Kidney (tissue), 14 donors: Measurements from ENCODE around the gene MT4. TPM values are rescaled to one million over a fixed set of nuclear protein-coding genes. Genes with fewer than 3 reads are reported as not detected.

Experiments
- DNase-seq, 5 donors: peaks; one replicate each; pipeline ENCODE4 v3.0.0-alpha.2; 2013 to 2020
- FAIRE-seq: peaks from 2 replicates; lab custom pipeline; 2012; peaks lifted over from hg19 to GRCh38; lab: Jason Lieb, UNC
- H3K27ac ChIP-seq, 2 donors: one replicate each; pipeline ENCODE4 v1.7.0; 2013; ENCODE audit warnings: low read depth in 2 of 2, low read length in 2 of 2, inconsistent platforms in 1 of 2
- H3K27me3 ChIP-seq: one replicate; pipeline ENCODE4 v1.7.1; 2013; ENCODE audit warnings: low read length, inconsistent platforms; ENCODE audit not compliant: control insufficient read depth, insufficient read depth
- H3K36me3 ChIP-seq, 3 donors: one replicate each; pipeline versions ENCODE4 v1.7.0 to v1.7.1; 2013; ENCODE audit warnings: low read length in 3 of 3, control low read depth in 1 of 3, inconsistent platforms in 1 of 3; ENCODE audit not compliant: insufficient read depth in 3 of 3, control insufficient read depth in 2 of 3
- H3K4me1 ChIP-seq, 3 donors: one replicate each; pipeline versions ENCODE4 v1.7.0 to v1.7.1; 2013; ENCODE audit warnings: low read length in 3 of 3, inconsistent platforms in 1 of 3, low read depth in 1 of 3; ENCODE audit not compliant: control insufficient read depth in 2 of 3, insufficient read depth in 2 of 3
- H3K4me3 ChIP-seq, 3 donors: one replicate each; pipeline versions ENCODE4 v1.7.0 to v1.8.1; 2013; ENCODE audit warnings: low read length in 3 of 3, control low read depth in 1 of 3, inconsistent platforms in 1 of 3
- H3K9ac ChIP-seq, 3 donors: one replicate each; pipeline versions ENCODE4 v1.7.0 to v1.7.1; 2013; ENCODE audit warnings: low read length in 3 of 3, control low read depth in 1 of 3, inconsistent platforms in 1 of 3
- H3K9me3 ChIP-seq, 3 donors: one replicate each; pipeline versions ENCODE4 v1.7.0 to v1.7.1; 2013; ENCODE audit warnings: low read length in 3 of 3, control low read depth in 1 of 3, inconsistent platforms in 1 of 3; ENCODE audit not compliant: control insufficient read depth in 2 of 3, insufficient read depth in 1 of 3
- CTCF ChIP-seq: IDR thresholded peaks from 3 replicates; pipeline ENCODE4 v1.5.1; 2012; ENCODE audit warnings: mild to moderate bottlenecking, moderate library complexity, borderline replicate concordance; ENCODE audit not compliant: insufficient read depth; ENCODE audit errors: extremely low read depth
- intact Hi-C: fragments of 100-400 bp; cut with DNase I; formaldehyde crosslinking; loops from one replicate; pipeline ENCODE4 v1.11.1; 2022
- polyA plus RNA-seq: library from polyadenylated mRNA; stranded (reverse); fragments of 350-450 nt; fragmentation: Illumina TruSeq; extraction: RNeasy Lipid Tissue Mini Kit (QIAGEN cat#74804); gene quantifications from one replicate; pipeline ENCODE4 v1.2.3, GENCODE V29; 2014; ENCODE audit warnings: low read depth, low replicate concordance; ENCODE audit not compliant: insufficient read depth
- total RNA-seq: library from RNA; stranded (reverse); fragmentation: NEBNext Ultra II Directional; extraction: Animal tissue kit (Norgen Biotek cat#: 25700); gene quantifications from one replicate; pipeline ENCODE4 v1.2.1, GENCODE V29; 2021
- donor health status: control.
- donor health status: control.
- donor health status: control.
- donor health status: control.
- donor health status: control.
- donor health status: DM: yes; HTN: yes; CAD: no.
- donor health status: Normal renal cell carcinoma (clear cell type).

The MT4 gene
- total and polyA plus RNA-seq, 2 donors from 2014 or later = not detected

GRCh38 chr16:56547120-56547948 is 17.5 kb upstream of the MT4 start:
- Histone ChIP-seq H3K9me3 (no peaks in the 10 kb centered on the region), H3K27me3 (no peaks in the 10 kb centered on the region), H3K4me1 (peaks cover 0 to 3% (median 0%) of the 10 kb centered on the region in 3 donors), H3K4me3 (no peak overlapping the region), H3K36me3 (no peaks in the 10 kb centered on the region), H3K27ac (no peak overlapping the region), H3K9ac (no peak overlapping the region)
- intact Hi-C loops = no loop called here
- no peak for TF ChIP-seq CTCF
- FAIRE-seq (no peak), DNase-seq (peak in 3 of 5 donors; percentile 11 to 48 (median 38))

DNA sequence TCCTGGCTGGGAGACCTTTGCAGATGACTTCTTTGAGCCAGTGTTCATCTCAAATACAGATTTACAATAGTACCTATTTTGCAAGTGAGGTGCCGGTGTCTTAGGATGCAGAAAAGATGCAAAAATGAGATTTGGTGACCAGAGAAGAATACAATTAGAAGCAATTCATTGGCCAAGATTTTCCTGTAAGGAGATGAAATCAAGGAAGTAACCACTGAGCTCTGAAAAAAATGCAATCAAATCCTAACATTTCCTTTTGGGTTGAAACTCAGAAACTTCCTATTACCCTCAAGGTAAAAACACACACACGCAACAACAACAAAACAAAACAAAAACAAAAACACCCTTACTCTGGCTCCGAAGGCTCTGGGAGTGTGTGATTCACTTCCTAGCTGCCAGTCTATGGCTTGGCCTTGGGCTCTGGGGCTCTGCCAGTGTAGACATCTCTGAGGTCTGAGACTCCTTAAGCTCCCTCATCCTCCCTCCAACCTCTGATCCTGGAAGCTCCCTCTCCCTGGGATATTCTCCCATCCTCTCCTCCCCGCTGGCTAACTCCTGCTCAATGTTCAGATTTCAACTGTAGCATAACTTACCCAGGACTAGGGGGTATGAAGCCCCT is 16.8 kb upstream of the MT4 start:
- Histone ChIP-seq H3K36me3 (no peaks in the 10 kb centered on the region), H3K27ac (no peak overlapping the region), H3K4me1 (peaks cover 0 to 4% (median 0%) of the 10 kb centered on the region in 3 donors), H3K9ac (no peak overlapping the region), H3K4me3 (no peak overlapping the region), H3K9me3 (no peaks in the 10 kb centered on the region), H3K27me3 (no peaks in the 10 kb centered on the region)
- no peak for TF ChIP-seq CTCF
- FAIRE-seq (no peak), DNase-seq (no peak)
- intact Hi-C loops = no loop called here

DNA sequence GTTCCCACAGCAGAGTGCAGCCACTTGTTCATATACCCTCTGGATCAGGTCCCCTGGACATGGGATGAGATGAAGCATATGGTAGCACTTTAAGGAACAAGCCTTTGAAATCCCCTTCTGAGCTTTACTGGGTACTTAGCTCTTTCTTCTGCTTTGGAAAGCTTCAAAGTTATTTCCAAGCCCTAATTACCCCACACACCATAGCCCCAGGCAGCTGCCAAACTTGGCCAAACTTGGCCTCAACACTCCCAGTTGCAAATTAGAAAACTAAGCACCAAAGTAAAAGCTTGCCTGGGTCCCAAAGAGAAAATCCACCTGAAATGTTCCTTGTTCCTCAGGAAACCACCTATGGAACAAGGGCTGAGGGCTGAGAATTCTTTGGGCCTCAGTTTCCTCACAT is 15.7 kb upstream of the MT4 start:
- Histone ChIP-seq H3K9ac (no peak overlapping the region), H3K4me1 (peaks cover 0 to 4% (median 0%) of the 10 kb centered on the region in 3 donors), H3K36me3 (no peaks in the 10 kb centered on the region), H3K9me3 (no peaks in the 10 kb centered on the region), H3K27ac (no peak overlapping the region), H3K27me3 (no peaks in the 10 kb centered on the region), H3K4me3 (no peak overlapping the region)
- no peak for TF ChIP-seq CTCF
- DNase-seq (no peak), FAIRE-seq (no peak)
- intact Hi-C loops = no loop called here
